ENCODE data around the gene UMAD1. TPM values are rescaled to one million over a fixed set of nuclear protein-coding genes. Genes with fewer than 3 reads are reported as not detected.

UMAD1 gene
- total and polyA plus RNA-seq, 4 donors = 7.7 to 19.2 (median 12.2) TPM

GRCh38 chr7:7732621-7733281, 92.2 kb downstream of the UMAD1 start:
- 75 to 85% methylated on average over 4 of the region's 4 CpGs for WGBS, 2 donors
- H3K4me3 ChIP-seq = no peak overlapping the region
- H3K27me3 ChIP-seq (ENCODE audit: control insufficient read depth in 3 of 3, insufficient read depth in 3 of 3, low read length in 2 of 3) = peaks cover 0 to 4% (median 0%) of the 10 kb centered on the region in 3 donors
- H3K27ac ChIP-seq (ENCODE audit: low read depth in 1 of 2, low read length in 1 of 2) = no peak overlapping the region
- DNase-seq (peak in 2 of 3 donors; percentile 25 to 50), ATAC-seq (ENCODE audit: insufficient read depth, low FRiP score) (no peak)
- no peaks in the 10 kb centered on the region for H3K36me3 ChIP-seq (ENCODE audit: control insufficient read depth in 4 of 4, insufficient read depth in 4 of 4, low read length in 4 of 4)
- TF ChIP-seq, protein P1, sequence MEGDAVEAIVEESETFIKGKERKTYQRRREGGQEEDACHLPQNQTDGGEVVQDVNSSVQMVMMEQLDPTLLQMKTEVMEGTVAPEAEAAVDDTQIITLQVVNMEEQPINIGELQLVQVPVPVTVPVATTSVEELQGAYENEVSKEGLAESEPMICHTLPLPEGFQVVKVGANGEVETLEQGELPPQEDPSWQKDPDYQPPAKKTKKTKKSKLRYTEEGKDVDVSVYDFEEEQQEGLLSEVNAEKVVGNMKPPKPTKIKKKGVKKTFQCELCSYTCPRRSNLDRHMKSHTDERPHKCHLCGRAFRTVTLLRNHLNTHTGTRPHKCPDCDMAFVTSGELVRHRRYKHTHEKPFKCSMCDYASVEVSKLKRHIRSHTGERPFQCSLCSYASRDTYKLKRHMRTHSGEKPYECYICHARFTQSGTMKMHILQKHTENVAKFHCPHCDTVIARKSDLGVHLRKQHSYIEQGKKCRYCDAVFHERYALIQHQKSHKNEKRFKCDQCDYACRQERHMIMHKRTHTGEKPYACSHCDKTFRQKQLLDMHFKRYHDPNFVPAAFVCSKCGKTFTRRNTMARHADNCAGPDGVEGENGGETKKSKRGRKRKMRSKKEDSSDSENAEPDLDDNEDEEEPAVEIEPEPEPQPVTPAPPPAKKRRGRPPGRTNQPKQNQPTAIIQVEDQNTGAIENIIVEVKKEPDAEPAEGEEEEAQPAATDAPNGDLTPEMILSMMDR (IDR thresholded peaks at IDR 0.05; ENCODE audit: control extremely low read depth, extremely low read depth) = no peak
- H3K4me1 ChIP-seq (ENCODE audit: control insufficient read depth in 5 of 5, insufficient read depth in 5 of 5, low read length in 5 of 5) = peaks cover 0 to 11% (median 1%) of the 10 kb centered on the region in 5 donors
- H3K9ac ChIP-seq (ENCODE audit: insufficient read depth in 1 of 2, low read length in 2 of 2) = no peak overlapping the region
- H3K9me3 ChIP-seq (ENCODE audit: control insufficient read depth in 4 of 4, insufficient read depth in 3 of 4, low read length in 3 of 4) = no peaks in the 10 kb centered on the region

- no peak overlapping the region for H3K4me3 ChIP-seq
- H3K4me1 ChIP-seq (ENCODE audit: control insufficient read depth in 5 of 5, insufficient read depth in 5 of 5, low read length in 5 of 5) = peaks cover 0 to 13% (median 4%) of the 10 kb centered on the region in 5 donors
- no peak for DNase-seq
- peaks cover 0 to 4% (median 0%) of the 10 kb centered on the region in 3 donors for H3K27me3 ChIP-seq (ENCODE audit: control insufficient read depth in 3 of 3, insufficient read depth in 3 of 3, low read length in 2 of 3)
- no peak overlapping the region for H3K9ac ChIP-seq (ENCODE audit: insufficient read depth in 1 of 2, low read length in 2 of 2)
- TF ChIP-seq, protein P1 (IDR thresholded peaks at IDR 0.05; ENCODE audit: control extremely low read depth, extremely low read depth) = no peak
- H3K36me3 ChIP-seq (ENCODE audit: control insufficient read depth in 4 of 4, insufficient read depth in 4 of 4, low read length in 4 of 4) = peaks cover 0 to 2% (median 0%) of the 10 kb centered on the region in 4 donors
- no peaks in the 10 kb centered on the region for H3K9me3 ChIP-seq (ENCODE audit: control insufficient read depth in 4 of 4, insufficient read depth in 3 of 4, low read length in 3 of 4)
- WGBS, 2 donors = 89 to 93% methylated on average over 2 of the region's 2 CpGs
- no peak overlapping the region for H3K27ac ChIP-seq (ENCODE audit: low read depth in 1 of 2, low read length in 1 of 2)
- no peak for ATAC-seq (ENCODE audit: insufficient read depth, low FRiP score)
Observed at GRCh38 chr7:7736671-7737070, 96.1 kb downstream of the UMAD1 start.

GRCh38 chr7:7737674-7738073, 97.1 kb downstream of the UMAD1 start:
- no peak overlapping the region for H3K4me3 ChIP-seq
- H3K36me3 ChIP-seq (ENCODE audit: control insufficient read depth in 4 of 4, insufficient read depth in 4 of 4, low read length in 4 of 4) = peaks cover 0 to 2% (median 0%) of the 10 kb centered on the region in 4 donors
- H3K27me3 ChIP-seq (ENCODE audit: control insufficient read depth in 3 of 3, insufficient read depth in 3 of 3, low read length in 2 of 3) = peaks cover 0 to 4% (median 0%) of the 10 kb centered on the region in 3 donors
- ATAC-seq (ENCODE audit: insufficient read depth, low FRiP score) = no peak
- H3K9ac ChIP-seq (ENCODE audit: insufficient read depth in 1 of 2, low read length in 2 of 2) = no peak overlapping the region
- TF ChIP-seq, protein P1 (IDR thresholded peaks at IDR 0.05; ENCODE audit: control extremely low read depth, extremely low read depth) = no peak
- H3K27ac ChIP-seq (ENCODE audit: low read depth in 1 of 2, low read length in 1 of 2) = no peak overlapping the region
- peaks cover 0 to 7% (median 4%) of the 10 kb centered on the region in 5 donors for H3K4me1 ChIP-seq (ENCODE audit: control insufficient read depth in 5 of 5, insufficient read depth in 5 of 5, low read length in 5 of 5)
- H3K9me3 ChIP-seq (ENCODE audit: control insufficient read depth in 4 of 4, insufficient read depth in 3 of 4, low read length in 3 of 4) = no peaks in the 10 kb centered on the region
- no peak for DNase-seq
